Measurements from ENCODE around the gene ACSL6. TPM values are rescaled to one million over a fixed set of nuclear protein-coding genes. Genes with fewer than 3 reads are reported as not detected.

ACSL6 gene
- total RNA-seq, 1 experiment from 2014 or later: 4.8 TPM

- ChIA-PET POLR2A (no interaction called here), CTCF (no interaction called here)
- no peak overlapping the region for H3K27ac Mint-ChIP-seq
- H3K36me3 Mint-ChIP-seq: no peaks in the 10 kb centered on the region
- ATAC-seq (no peak), DNase-seq (ENCODE audit: low spot score) (no peak)
- no peak for TF ChIP-seq KAT7 (CRISPR knock-in tag; IDR thresholded peaks at IDR 0.05; ENCODE audit: borderline replicate concordance)
- no peaks in the 10 kb centered on the region for H3K27me3 Mint-ChIP-seq (ENCODE audit: low read depth)
- no peaks in the 10 kb centered on the region for H3K9me3 Mint-ChIP-seq
- no peaks in the 10 kb centered on the region for H3K4me1 Mint-ChIP-seq
- no peak overlapping the region for H3K4me3 Mint-ChIP-seq
These were observed 15.1 kb upstream of the ACSL6 start for GRCh38 chr5:132026516-132027008.

- no peaks in the 10 kb centered on the region for H3K9me3 Mint-ChIP-seq
- POLR2A ChIA-PET: no interaction called here
- H3K4me3 Mint-ChIP-seq: no peak overlapping the region
- H3K4me1 Mint-ChIP-seq: no peaks in the 10 kb centered on the region
- DNase-seq (ENCODE audit: low spot score): no peak
- TF ChIP-seq SMAD3 (CRISPR knock-in tag; IDR thresholded peaks at IDR 0.05; ENCODE audit: borderline replicate concordance) (no peak), CREB1 (CRISPR knock-in tag; IDR thresholded peaks at IDR 0.05) (no peak), USF2 (CRISPR knock-in tag; IDR thresholded peaks at IDR 0.05) (no peak), MLX (CRISPR knock-in tag; IDR thresholded peaks at IDR 0.05) (no peak), GTF2I (CRISPR knock-in tag; conservative IDR thresholded peaks at IDR 0.05) (no peak), FOXJ3 (CRISPR knock-in tag; IDR thresholded peaks at IDR 0.05; ENCODE audit: borderline replicate concordance) (no peak), E2F1 (CRISPR knock-in tag; IDR thresholded peaks at IDR 0.05) (no peak), MAX (CRISPR knock-in tag; IDR thresholded peaks at IDR 0.05) (no peak), ZNF138 (CRISPR knock-in tag; conservative IDR thresholded peaks at IDR 0.05) (no peak), ZNF281 (CRISPR knock-in tag; IDR thresholded peaks at IDR 0.05) (no peak), HMGA2 (CRISPR knock-in tag; IDR thresholded peaks at IDR 0.05) (no peak), STAT6 (CRISPR knock-in tag; conservative IDR thresholded peaks at IDR 0.05; ENCODE audit: low read depth) (no peak)
- CTCF ChIA-PET: interaction anchor here (1.0 kb wide), 1 partner anchor 38 kb away, joined by 3 read pairs; no protein-coding TSS in a partner anchor
- H3K27me3 Mint-ChIP-seq (ENCODE audit: low read depth): no peaks in the 10 kb centered on the region
- H3K36me3 Mint-ChIP-seq: no peaks in the 10 kb centered on the region
- no peak overlapping the region for H3K27ac Mint-ChIP-seq
- ATAC-seq: no peak
These were observed 14.0 kb upstream of the ACSL6 start for GRCh38 chr5:132025403-132025971.
